ENCODE measurements around the gene LY6G6F. TPM values are rescaled to one million over a fixed set of nuclear protein-coding genes. Genes with fewer than 3 reads are reported as not detected.

Gene LY6G6F
- total RNA-seq, 4 donors from 2014 or later = not detected

DNA sequence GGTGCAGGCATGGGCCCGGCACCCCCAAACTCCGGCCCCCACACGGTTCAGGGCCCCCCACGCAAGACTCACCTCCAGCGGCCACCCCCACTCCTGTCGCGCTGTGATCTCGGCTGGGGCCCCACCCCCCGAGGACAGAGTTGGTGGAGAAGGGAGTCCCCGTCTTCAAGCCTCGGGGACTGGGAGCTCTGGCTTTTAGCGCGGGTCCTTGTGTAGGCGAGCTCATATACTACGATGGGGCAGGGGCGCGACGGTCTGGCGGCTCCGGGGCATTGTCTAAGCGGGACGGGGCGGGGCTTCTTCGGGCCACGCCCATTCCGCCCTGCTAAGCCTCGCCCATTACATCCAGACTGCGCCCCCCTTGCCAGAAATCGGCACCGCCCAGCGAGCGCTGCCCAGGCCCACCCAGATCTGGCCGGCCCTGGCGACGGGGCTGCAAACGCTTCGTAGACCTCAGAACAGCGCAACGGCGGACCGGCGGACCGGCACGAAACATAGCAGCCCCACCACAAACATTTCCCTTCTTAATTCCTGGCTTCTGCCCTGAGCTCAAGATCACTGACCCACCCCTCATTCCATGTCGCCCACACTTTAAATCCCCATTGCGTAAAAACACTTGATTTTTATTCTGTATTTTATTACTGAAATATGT lies 23.4 kb downstream of the LY6G6F start:
- DNase-seq (ENCODE audit: low spot score) (peak; percentile 88), ATAC-seq (ENCODE audit: low FRiP score) (peak; percentile 79)
- no peak for TF ChIP-seq CTCF (IDR thresholded peaks at IDR 0.05)

- TF ChIP-seq CTCF (IDR thresholded peaks at IDR 0.05) = no peak
- no peak for DNase-seq (ENCODE audit: low spot score)
- ATAC-seq (ENCODE audit: low FRiP score) = no peak
These were observed 24.0 kb downstream of the LY6G6F start for GRCh38 chr6:31730631-31731086.

- no peak for ATAC-seq (ENCODE audit: low FRiP score)
- TF ChIP-seq CTCF (IDR thresholded peaks at IDR 0.05) = no peak
- no peak for DNase-seq (ENCODE audit: low spot score)
These were observed 25.4 kb downstream of the LY6G6F start for GRCh38 chr6:31732029-31732428.

- TF ChIP-seq CTCF (IDR thresholded peaks at IDR 0.05) = no peak
- no peak for DNase-seq (ENCODE audit: low spot score)
- no peak for ATAC-seq (ENCODE audit: low FRiP score)
These were observed 27.1 kb downstream of the LY6G6F start for GRCh38 chr6:31733734-31734133.

DNA sequence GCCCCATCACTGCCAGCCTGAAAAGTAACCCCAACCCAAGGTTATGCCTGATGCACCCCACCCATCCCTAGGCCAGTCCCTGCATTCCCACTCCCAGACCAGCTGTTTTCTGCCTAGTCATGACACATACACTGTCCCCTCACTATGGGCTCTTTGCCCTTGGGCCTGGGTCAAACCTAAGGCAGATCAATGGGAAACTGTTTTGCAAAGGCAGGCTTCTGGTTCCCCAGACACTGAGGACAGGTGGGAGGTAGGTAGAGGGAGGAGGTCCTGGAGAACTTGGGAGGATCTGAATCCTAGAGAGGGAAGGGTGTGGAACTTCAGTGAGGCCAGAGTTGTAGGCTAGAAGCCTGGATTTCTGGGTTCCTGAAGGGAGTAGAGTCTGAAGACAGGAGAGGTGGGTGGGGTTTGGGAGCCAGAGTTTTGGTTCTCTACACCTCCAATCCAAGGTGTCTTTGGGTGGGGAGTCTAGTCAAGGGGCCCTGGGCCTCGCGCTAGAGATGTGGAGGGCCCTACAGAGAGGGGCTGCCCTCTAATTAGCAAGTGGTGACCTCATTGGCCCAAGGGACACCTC lies 27.7 kb downstream of the LY6G6F start:
- no peak for DNase-seq (ENCODE audit: low spot score)
- no peak for ATAC-seq (ENCODE audit: low FRiP score)
- TF ChIP-seq CTCF (IDR thresholded peaks at IDR 0.05) = no peak

GRCh38 chr6:31734821-31735406 lies 28.2 kb downstream of the LY6G6F start:
- no peak for DNase-seq (ENCODE audit: low spot score)
- ATAC-seq (ENCODE audit: low FRiP score) = peak; percentile 39
- no peak for TF ChIP-seq CTCF (IDR thresholded peaks at IDR 0.05)

Measured in omental fat pad (tissue), 4 donors.